GM13976 (cell line): ENCODE measurements around the gene GPR63.

Source experiments
- DNase-seq: peaks from one replicate; pipeline ENCODE4 v3.0.0; 2012; ENCODE audit warnings: low spot score
- CTCF ChIP-seq: IDR thresholded peaks from 2 replicates; pipeline ENCODE4 v1.5.1; 2012; ENCODE audit warnings: borderline replicate concordance, mild to moderate bottlenecking; ENCODE audit not compliant: insufficient read depth; ENCODE audit errors: extremely low read depth, missing control alignments, control extremely low read depth
- in situ Hi-C: fragments of 300-500 bp; cut with MboI; formaldehyde crosslinking; loops from one replicate; pipeline ENCODE4 v1.12.0; 2022; ENCODE audit warnings: low sequenced_read_pairs, mixed read lengths, inconsistent platforms; ENCODE audit not compliant: unreplicated experiment

The GPR63 gene

GRCh38 chr6:96852605-96853004 lies 15.3 kb upstream of the GPR63 start:
- no peak for TF ChIP-seq CTCF
- in situ Hi-C loops, result no loop called here

DNA sequence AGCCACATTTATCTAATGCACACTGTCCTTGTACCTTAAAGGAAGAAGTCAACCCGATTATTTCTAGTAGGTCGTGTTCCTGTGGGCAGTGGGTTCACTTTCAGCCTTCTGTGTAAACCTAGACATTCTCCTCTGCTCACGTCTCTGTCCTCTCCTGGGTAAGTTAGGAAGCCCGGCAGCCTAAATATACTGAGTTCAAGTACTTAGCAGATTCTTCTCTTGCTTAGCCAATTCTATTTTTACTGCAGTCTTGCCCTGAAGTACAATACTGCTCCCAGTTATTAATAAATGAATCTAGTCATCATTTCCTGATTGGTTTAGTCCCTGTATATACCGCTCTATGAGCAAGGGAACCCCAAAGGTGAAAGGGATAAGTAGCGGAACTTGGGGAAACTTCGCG lies 14.6 kb upstream of the GPR63 start:
- in situ Hi-C loops, result no loop called here
- no peak for TF ChIP-seq CTCF
- DNase-seq, result no peak

More at GRCh38 chr6:96852605-96853004, 15.3 kb upstream of the GPR63 start:
- no peak for DNase-seq

GRCh38 chr6:96849615-96850014 lies 12.3 kb upstream of the GPR63 start:
- DNase-seq, result no peak
- in situ Hi-C loops, result no loop called here

DNA sequence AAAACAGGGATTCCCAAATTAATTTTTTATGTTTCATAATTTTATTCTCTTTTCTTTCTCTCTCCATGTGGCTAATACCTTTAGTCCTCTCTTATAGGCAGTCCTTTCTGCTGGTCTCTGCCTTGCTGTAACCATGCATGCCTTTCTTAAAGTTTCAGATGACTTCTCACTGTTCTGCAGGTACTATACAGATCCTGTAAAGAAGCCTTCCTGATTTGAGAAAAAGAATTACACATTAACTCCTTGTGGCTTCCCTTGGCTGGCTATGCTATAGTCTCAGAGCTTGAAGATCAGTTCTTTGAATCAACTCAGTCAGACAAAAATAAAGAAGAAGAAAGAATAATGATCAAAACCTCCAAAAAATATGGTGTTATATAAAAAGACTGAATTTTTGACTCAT lies 7.3 kb upstream of the GPR63 start:
- TF ChIP-seq CTCF, result no peak
- DNase-seq, result no peak
- in situ Hi-C loops, result no loop called here

More at GRCh38 chr6:96849615-96850014, 12.3 kb upstream of the GPR63 start:
- no peak for TF ChIP-seq CTCF

GRCh38 chr6:96841345-96841744 lies 4.1 kb upstream of the GPR63 start:
- TF ChIP-seq CTCF, result no peak
- in situ Hi-C loops, result no loop called here
- no peak for DNase-seq

DNA sequence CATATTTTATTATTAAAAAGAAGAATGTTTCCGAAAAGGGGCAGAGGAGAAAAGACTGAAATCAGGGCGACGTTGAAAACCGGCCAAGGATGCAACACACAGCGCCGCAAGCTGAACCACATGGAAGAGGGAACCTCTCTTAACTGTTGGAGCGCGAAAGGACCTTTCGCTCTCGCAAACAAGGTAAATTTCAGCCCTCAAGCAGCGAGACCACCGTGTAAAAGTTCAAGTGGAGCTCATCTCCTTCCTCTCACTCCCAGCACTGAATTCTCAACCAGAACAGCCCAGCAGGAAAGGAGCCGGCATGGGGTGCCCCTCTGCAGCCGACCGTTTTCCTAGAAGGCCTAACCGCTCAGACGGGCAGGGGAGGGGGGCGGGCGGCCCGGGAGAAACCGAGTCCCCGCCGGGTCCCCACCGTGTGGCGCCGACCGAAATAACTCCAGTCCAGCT lies 621 bp downstream of the GPR63 start:
- DNase-seq, result no peak
- in situ Hi-C loops, result no loop called here
- TF ChIP-seq CTCF, result no peak

- in situ Hi-C loops, result no loop called here
- TF ChIP-seq CTCF, result no peak
- DNase-seq, result no peak
Measured at GRCh38 chr6:96834070-96834469, 3.2 kb downstream of the GPR63 start.
